Osteoblast (primary cell): ENCODE results near the gene PPTC7. TPM values are rescaled to one million over a fixed set of nuclear protein-coding genes. Genes with fewer than 3 reads are reported as not detected.

Experiments
- DNase-seq: peaks from one replicate; pipeline ENCODE4 v3.0.0; 2011; ENCODE audit warnings: low spot score, mixed read lengths; ENCODE audit not compliant: insufficient read length; ENCODE audit errors: missing footprints
- H2AFZ ChIP-seq: 2 replicates; pipeline ENCODE4 v1.6.0; 2011; ENCODE audit warnings: mild to moderate bottlenecking, low read length
- H3K27ac ChIP-seq: 2 replicates; pipeline ENCODE4 v1.5.1; 2011; ENCODE audit warnings: mild to moderate bottlenecking, low read depth, low read length, moderate library complexity
- H3K27me3 ChIP-seq: 2 replicates; pipeline ENCODE4 v1.6.0; 2012; ENCODE audit warnings: mild to moderate bottlenecking, control low read depth, inconsistent platforms, low read length, moderate library complexity; ENCODE audit not compliant: insufficient read depth
- H3K36me3 ChIP-seq: 2 replicates; pipeline ENCODE4 v1.5.1; 2011; ENCODE audit warnings: mild to moderate bottlenecking, low read length, control low read depth, moderate library complexity; ENCODE audit not compliant: insufficient read depth
- H3K4me1 ChIP-seq: 2 replicates; pipeline ENCODE4 v1.5.1; 2011; ENCODE audit warnings: mild to moderate bottlenecking, low read length, control low read depth, moderate library complexity; ENCODE audit not compliant: insufficient read depth
- H3K4me2 ChIP-seq: 2 replicates; pipeline ENCODE4 v1.6.0; 2011; ENCODE audit warnings: mild to moderate bottlenecking, low read length; ENCODE audit not compliant: insufficient read depth
- H3K4me3 ChIP-seq: fragments of 200-600 bp; sonication (generic); 3 replicates; pipeline ENCODE4 v1.5.1; 2012; ENCODE audit warnings: mild to moderate bottlenecking, low read length, inconsistent platforms; ENCODE audit not compliant: insufficient read depth
- H3K79me2 ChIP-seq: 2 replicates; pipeline ENCODE4 v1.6.0; 2012; ENCODE audit warnings: mild to moderate bottlenecking, low read length, control low read depth, inconsistent platforms; ENCODE audit not compliant: insufficient read depth
- H3K9me3 ChIP-seq: 2 replicates; pipeline ENCODE4 v1.5.1; 2011; ENCODE audit warnings: low read depth, low read length, control low read depth
- H4K20me1 ChIP-seq: 2 replicates; pipeline ENCODE4 v1.6.0; 2012; ENCODE audit warnings: mild to moderate bottlenecking, low read length, control low read depth; ENCODE audit not compliant: insufficient read depth
- CTCF ChIP-seq: IDR thresholded peaks from 2 replicates; pipeline ENCODE4 v1.5.1; 2011; ENCODE audit warnings: mild to moderate bottlenecking, low read depth, low read length, moderate library complexity; ENCODE audit errors: extremely low read depth
- total RNA-seq: library from RNA; depleted of rRNA; stranded (reverse); fragments of >200 nt; gene quantifications from 2 replicates; pipeline ENCODE4 v1.2.3, GENCODE V29; 2012

PPTC7 gene
- total RNA-seq, 1 donor = 7.6 TPM

- Histone ChIP-seq H3K27me3 (no peaks in the 10 kb centered on the region), H3K79me2 (peaks cover 26% of the 10 kb centered on the region), H3K4me2 (peak overlapping the region; percentile 4), H3K4me1 (peaks cover 5% of the 10 kb centered on the region), H3K36me3 (no peaks in the 10 kb centered on the region), H3K27ac (no peak overlapping the region), H3K9me3 (no peaks in the 10 kb centered on the region), H2AFZ (peak overlapping the region; percentile 70), H3K4me3 (no peak overlapping the region), H4K20me1 (peaks cover 17% of the 10 kb centered on the region)
- TF ChIP-seq CTCF = no peak
- no peak for DNase-seq
Measured at GRCh38 chr12:110585231-110585799, 2.2 kb upstream of the PPTC7 start.

GRCh38 chr12:110582276-110583136 lies 612 bp downstream of the PPTC7 start:
- Histone ChIP-seq H3K4me1 (peaks cover 20% of the 10 kb centered on the region), H3K4me3 (peak overlapping the region; percentile 92), H2AFZ (peak overlapping the region; percentile 87), H4K20me1 (peaks cover 23% of the 10 kb centered on the region), H3K79me2 (peaks cover 44% of the 10 kb centered on the region), H3K27me3 (no peaks in the 10 kb centered on the region), H3K4me2 (peak overlapping the region; percentile 87), H3K36me3 (no peaks in the 10 kb centered on the region), H3K27ac (peak overlapping the region; percentile 73), H3K9me3 (no peaks in the 10 kb centered on the region)
- peak; percentile 87 for DNase-seq
- no peak for TF ChIP-seq CTCF

DNA sequence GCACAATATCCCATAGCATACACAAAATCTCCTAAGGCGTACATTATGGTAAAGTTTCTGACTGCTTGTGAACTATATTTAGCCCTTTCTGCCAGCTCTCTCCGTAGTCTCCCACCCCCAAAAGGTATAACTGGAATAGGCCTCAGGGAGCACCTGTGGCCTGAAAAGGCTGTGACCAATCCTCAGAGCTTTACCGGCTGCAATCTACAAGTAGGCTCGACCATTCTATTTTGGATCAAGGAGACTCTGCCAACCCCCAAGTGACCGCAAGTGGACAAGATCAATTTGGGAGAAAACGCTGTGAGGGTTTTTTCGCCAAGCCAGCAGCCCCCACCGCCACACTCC lies 1.2 kb downstream of the PPTC7 start:
- Histone ChIP-seq H3K79me2 (peaks cover 50% of the 10 kb centered on the region), H3K27ac (peak overlapping the region; percentile 73)

More for the DNA sequence above, 1.2 kb downstream of the PPTC7 start:
- TF ChIP-seq CTCF = no peak
- Histone ChIP-seq H4K20me1 (peaks cover 23% of the 10 kb centered on the region), H3K36me3 (no peaks in the 10 kb centered on the region), H3K27me3 (no peaks in the 10 kb centered on the region), H3K9me3 (no peaks in the 10 kb centered on the region), H3K4me3 (peak overlapping the region; percentile 92), H3K4me2 (peak overlapping the region; percentile 87), H2AFZ (peak overlapping the region; percentile 87), H3K4me1 (peaks cover 25% of the 10 kb centered on the region)
- peak; percentile 68 for DNase-seq
